AML-193 (cell line): ENCODE data around the gene PRRT1B.
"Not testable (repeated sequence)": the region's sequence is repeated elsewhere in the genome, so short reads cannot be mapped to it uniquely, and the experiment has no call there.

Source experiments
- DNase-seq, 2 experiments: peaks; one replicate each; lab custom pipeline; 2025; lab: John Stamatoyannopoulos, UW

PRRT1B gene

DNA sequence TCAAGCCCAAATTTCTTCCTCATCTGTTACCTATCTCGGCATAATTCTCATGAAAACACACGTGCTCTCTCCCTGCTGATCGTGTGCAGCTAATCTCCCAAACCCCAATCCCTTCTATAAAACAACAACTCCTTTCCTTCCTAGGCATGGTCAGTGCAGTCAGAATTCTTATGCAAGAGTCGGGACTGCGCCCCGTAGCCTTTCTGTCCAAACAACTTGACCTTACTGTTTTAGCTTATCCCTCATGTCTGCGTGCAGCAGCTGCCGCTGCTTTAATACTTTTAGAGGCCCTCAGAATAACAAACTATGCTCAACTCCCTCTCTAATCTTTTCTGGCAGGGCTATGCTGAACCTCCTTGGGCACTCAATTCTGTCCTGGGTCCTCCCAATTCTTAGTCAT is 5.1 kb downstream of the PRRT1B start:
- not testable (repeated sequence) for DNase-seq

- no peak for DNase-seq
Measured at GRCh38 chr9:131552030-131552429, 6.7 kb downstream of the PRRT1B start.

GRCh38 chr9:131554087-131554842 is 8.9 kb downstream of the PRRT1B start:
- no peak for DNase-seq

DNA sequence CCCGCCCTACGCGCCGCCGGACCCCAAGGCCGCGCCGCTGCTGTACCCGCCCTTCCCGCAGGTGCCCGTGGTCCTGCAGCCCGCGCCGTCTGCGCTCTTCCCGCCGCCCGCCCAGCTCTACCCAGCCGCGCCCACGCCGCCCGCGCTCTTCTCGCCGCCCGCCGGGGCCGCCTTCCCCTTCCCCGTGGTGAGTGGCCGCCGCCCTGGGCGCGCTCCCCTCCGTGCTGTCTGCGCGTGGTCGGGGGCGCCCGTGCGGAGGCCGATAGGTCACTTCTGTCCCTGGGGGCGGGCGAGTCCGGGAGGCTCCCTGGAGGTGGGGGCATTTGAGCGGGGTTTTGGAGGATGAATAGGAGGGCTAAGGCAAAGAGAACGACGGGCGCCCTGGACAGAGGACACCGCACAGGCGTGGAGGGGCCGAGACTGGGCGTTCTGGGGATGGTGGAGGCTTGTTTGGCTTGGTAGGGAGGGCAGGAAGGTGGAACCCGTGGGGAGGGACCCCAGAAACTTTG is 9.6 kb downstream of the PRRT1B start:
- DNase-seq: no peak

DNA sequence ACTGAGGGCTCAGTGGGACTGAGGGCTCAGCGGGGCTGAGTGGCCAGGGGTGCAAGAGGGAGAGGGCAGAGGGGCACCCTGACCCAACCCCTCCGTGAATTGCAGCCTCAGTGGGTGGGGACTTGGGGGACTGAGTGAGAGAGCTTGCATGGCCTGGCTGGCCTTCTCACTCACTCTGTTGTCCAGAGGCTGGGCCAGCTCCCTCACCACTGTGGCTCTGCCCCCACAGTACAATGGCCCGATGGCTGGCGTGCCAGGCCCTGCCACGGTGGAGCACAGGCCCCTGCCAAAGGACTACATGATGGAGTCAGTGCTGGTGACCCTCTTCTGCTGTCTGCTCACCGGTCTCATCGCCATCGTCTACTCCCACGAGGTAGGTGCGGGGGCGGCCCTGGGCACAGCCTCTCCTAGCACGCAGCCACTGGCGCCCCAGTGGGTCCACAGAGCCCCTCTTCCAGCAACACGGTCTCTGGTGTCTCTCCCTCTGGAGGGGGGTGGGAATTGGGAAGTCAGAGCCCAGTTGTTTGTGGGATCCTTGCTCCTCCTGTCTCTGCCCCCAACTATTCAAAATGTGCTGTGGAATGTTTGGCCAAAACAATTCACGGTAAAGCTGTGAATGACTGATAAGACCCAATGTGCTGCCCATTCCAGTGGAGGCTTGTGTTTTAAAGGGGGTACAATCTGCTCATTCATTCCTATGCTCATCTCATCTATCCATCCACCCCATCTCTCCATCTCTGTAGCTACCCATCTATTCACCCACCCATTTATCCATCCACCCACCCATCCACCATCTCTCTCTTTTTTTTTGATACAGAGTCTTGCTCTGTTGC is 10.7 kb downstream of the PRRT1B start:
- no peak for DNase-seq

GRCh38 chr9:131557855-131558548 is 12.7 kb downstream of the PRRT1B start:
- no peak for DNase-seq

DNA sequence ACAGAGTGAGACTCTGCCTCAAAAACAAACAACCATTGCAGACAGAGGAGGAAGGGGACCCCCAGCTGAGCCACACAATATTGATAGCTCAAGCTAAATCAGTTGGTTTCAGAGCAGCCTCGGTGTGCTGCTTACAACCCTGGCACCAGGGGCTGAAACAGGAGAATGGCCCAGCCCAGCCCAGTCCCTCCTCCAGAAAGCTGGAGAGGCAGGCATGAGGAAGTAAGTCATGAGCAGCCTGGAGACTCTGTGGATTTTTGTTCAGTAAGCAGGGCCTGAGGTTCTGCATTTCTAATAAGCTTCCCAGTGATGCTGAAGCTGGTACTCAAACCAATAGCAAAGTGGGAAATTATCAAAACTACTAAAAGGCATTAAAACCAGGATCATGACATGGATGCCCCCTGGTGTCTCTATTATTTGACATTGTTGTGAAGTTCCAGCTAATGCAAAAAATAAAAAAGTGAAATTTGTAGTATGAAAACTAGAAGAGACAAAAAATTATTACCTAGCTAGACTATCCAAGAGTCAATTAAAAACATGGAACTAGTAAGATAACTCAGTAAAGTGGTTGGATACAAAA is 14.2 kb downstream of the PRRT1B start:
- no peak for DNase-seq

DNA sequence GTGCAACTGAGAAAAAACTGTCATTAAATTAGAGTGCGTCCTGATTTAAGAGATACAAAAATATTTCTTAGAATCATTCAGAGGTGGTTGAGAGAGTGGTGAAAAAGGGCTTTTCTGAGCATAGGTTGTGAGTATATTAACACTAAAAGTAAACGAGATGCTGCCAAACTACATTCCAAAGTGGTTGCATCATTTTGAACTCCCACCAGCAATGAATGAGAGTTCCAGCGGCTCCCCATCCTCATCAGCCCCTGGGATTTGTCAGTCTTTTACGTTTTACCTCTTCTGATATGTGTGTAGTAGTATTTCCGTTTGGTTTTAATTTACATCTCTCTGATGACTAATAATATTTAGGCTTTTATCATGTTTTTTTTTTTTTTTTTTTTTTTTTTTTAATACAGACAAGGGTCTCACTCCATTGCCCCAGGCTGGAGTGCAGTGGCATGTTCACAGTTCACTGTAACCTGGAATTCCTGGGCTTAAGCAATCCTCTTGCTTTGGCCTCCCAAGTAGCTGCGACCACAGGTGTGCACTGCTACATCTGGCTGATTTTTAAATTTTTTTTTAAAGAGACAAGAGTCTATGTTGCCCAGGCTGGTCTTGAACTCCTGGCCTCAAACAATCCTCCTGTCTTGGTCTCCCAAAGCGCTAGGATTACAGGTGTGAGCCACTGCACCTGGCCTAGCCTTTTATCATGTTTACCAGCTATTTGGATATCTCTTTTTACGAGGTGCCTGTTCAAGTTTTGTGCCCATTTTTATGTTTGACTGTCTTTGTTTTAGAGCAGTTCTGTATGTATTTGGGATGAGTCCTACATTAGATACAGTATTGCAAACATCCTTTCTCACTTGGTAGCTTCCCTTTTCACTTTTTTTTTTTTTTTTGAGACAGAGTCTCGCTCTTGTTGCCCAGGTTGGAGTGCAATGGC is 17.0 kb downstream of the PRRT1B start:
- DNase-seq: no peak

- DNase-seq: no peak
Measured at GRCh38 chr9:131565369-131565768, 20.0 kb downstream of the PRRT1B start.

- DNase-seq: no peak
Measured at GRCh38 chr9:131566158-131566557, 20.8 kb downstream of the PRRT1B start.

DNA sequence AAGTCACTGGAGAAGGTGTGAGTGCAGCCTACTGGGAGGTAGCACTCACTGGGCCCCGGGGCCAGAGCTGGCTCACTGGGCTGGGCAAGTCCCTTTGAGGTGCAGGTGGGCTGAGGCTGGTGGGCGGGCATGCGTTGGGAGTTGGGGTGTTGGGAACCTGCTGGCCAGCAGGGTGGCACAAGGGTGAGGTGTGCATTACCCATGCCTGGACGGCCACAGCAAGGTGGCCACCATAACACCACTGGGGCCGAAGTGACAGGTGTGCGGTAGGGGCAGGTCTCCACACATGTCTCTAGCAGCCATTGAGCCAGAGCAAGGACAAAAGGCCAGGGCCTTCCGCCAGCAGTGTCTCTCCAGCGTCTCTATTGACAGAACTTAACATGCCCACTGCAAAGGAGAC is 22.6 kb downstream of the PRRT1B start:
- no peak for DNase-seq

DNA sequence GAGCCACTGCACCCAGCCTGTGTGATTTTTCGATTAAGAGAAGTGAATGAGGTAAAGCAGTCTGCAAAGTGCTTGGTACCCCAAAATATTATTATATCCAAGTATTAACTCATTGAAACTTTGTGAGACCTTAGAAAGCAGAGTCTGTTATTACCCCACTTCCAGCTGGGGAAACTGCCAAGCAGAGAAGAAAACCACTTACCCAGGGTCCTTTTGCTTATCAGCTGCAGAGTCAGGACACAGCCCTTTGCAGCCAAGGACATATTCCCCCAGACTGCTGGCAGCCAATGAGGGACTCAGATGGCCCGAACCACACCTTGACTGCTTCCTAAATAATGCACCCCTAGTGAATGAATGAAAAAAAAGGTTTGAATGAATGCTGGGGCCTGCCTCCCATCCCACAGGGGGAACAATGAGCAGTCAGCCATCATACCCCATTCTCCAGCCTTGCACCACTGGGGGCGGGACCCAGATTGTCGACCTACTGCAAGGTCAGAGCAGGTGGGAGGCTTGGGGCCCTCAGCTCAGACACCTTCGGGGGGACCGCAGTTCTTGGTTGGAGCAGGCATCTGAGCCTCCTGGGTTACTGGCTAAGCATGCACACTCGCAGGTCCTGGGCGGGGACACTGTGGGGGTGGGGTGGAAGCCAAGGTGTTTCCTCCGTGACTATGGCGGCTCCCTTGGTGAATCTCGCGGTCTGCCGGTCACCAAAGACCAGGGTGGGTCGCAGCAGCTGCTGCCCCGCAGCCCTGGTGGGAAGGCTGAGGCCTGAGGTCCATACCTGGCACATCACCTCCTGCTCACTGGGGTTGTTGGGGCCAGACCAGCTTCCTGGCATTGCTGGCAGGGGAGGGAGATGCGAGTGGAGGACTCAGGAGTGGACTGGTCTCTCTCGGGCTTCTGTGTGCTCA is 29.7 kb downstream of the PRRT1B start:
- DNase-seq: no peak

- no peak for DNase-seq
Measured at GRCh38 chr9:131575946-131576853, 30.9 kb downstream of the PRRT1B start.

DNA sequence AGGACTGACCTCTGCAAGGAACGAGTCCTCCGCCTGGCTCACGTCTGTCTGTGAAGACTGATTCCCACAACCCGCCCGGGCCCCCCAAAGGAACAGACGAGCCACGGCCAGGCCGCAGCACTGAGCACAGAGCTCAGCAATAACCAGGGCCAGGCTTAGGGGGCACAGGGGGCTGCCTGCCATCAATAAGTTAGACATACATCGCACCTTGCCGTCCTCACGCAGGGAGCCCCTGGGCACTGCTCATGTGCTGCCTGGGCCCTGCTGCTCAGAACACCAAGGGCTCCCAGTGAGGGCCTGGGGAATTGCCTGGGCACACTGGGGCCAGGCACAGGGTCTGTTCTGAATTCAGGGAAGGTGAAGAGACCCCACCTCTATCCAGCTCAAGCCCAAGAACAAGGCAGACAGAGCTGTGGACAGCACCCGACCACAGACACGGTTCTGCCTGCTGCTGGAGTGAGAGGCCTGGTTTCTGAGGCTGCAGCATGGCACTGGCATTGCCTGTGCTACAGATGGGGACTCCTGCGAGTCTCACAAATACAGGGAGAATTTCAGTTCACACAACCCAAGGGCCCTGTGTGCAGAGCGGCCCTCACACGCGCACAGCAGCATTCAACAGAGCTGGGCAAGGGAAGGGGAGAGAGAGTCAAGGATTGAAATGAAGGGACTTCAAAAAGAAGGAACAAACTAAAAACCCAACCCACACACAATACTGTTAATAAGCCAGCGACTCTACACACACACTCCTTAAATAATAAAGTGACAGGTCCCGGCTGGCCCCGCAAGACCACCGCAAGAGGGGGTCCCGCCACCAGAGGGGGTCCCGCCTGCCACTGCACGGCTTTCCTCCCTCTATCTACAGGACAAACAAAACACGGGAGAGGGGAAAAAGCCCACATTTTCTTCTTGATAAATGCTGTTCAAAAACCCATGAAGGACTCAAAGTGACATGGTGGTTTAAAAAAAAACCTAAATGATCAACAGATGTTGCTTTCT is 32.0 kb downstream of the PRRT1B start:
- DNase-seq: no peak

DNA sequence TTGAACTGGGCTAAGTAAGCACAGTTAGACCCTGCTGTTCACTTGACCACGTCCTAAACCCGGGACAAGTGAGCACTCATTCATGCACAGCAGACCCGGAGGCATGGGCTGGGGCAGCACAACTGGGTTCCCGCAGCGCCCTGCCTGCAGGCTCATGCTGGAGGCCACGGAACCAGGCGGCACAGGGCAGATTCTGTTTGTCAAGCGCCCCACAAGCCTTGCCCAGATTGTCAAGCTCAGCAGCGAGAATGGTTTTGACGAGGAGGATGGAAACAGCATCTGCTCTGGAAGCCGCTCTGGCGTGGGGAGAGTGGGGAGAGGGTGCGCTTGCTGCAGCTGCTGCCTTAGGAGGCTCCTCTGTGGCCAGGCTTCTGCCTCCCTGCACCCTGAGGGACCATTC is 32.7 kb downstream of the PRRT1B start:
- no peak for DNase-seq

DNA sequence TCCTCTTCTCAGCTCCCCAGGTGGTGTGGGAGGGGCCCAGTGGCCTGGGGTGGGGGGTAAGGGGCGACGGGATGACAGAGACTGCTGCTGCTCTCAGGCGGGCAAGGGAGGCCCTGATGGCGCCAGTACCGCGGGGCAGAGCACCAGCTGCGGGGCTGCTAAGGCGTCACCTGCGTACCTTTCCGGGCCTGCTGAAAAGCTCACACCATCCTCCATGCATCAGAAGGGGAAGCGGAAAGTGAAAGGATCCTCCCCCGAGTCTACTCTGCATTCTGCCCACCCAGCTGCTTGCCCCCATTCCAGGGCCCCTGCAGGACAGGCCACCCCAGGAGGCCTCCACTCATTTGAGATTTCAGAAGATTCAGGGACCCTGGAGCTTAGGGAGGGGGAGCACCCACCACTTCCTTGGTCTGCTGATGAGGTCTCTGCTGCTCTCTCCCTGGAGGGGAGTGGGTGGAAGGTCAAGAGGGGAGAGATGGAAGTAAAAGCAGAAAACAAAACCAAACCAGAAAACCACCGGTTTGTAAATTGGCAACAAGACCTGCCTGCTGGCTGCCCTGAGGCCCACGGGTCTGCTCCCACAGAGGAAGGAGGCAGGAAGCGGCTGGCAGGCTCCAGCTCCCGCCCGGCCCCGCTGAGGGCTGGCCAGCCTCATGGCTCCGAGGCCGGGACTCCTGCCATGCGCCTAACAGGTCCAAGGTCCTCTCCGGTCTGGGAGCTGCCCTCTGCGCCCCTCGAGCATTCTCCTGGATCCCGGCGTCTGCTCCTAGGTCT is 33.6 kb downstream of the PRRT1B start:
- no peak for DNase-seq

- DNase-seq: no peak
Measured at GRCh38 chr9:131579789-131580211, 34.5 kb downstream of the PRRT1B start.
